ENCODE data around the gene TCN2.

Gene TCN2

GRCh38 chr22:30574095-30574981, 32.6 kb upstream of the TCN2 start, which contains the start of gene GAL3ST1:
GAL3ST1 (minus strand) TSS chr22:30574665; CDS start chr22:30557392, 17,273 bp downstream.
- TF ChIP-seq POLR2AphosphoS5 (IDR thresholded peaks at IDR 0.05; ENCODE audit: low read depth, low read length), result no peak
- no peak for TF ChIP-seq REST (IDR thresholded peaks at IDR 0.05; ENCODE audit: insufficient read depth in 1 of 2, low read depth in 2 of 2, low read length in 2 of 2)
- no peak for TF ChIP-seq FOXP2 (optimal IDR thresholded peaks at IDR 0.05; ENCODE audit: borderline replicate concordance, extremely low read depth, extremely low read length, insufficient read depth)
- TF ChIP-seq SIN3A (IDR thresholded peaks at IDR 0.05; ENCODE audit: borderline replicate concordance, insufficient read depth, low read length), result no peak
- TF ChIP-seq TAF1 (IDR thresholded peaks at IDR 0.05; ENCODE audit: borderline replicate concordance, insufficient read depth, low read length), result no peak

GRCh38 chr22:30574997-30575671, 31.8 kb upstream of the TCN2 start:
- no peak for TF ChIP-seq POLR2AphosphoS5 (IDR thresholded peaks at IDR 0.05; ENCODE audit: low read depth, low read length)
- no peak for TF ChIP-seq TAF1 (IDR thresholded peaks at IDR 0.05; ENCODE audit: borderline replicate concordance, insufficient read depth, low read length)
- no peak for TF ChIP-seq SIN3A (IDR thresholded peaks at IDR 0.05; ENCODE audit: borderline replicate concordance, insufficient read depth, low read length)
- TF ChIP-seq FOXP2 (optimal IDR thresholded peaks at IDR 0.05; ENCODE audit: borderline replicate concordance, extremely low read depth, extremely low read length, insufficient read depth), result no peak

- no peak for TF ChIP-seq SIN3A (IDR thresholded peaks at IDR 0.05; ENCODE audit: borderline replicate concordance, insufficient read depth, low read length)
- TF ChIP-seq TAF1 (IDR thresholded peaks at IDR 0.05; ENCODE audit: borderline replicate concordance, insufficient read depth, low read length), result no peak
- TF ChIP-seq POLR2AphosphoS5 (IDR thresholded peaks at IDR 0.05; ENCODE audit: low read depth, low read length), result no peak
- TF ChIP-seq FOXP2 (optimal IDR thresholded peaks at IDR 0.05; ENCODE audit: borderline replicate concordance, extremely low read depth, extremely low read length, insufficient read depth), result no peak
- TF ChIP-seq REST (IDR thresholded peaks at IDR 0.05; ENCODE audit: insufficient read depth in 1 of 2, low read depth in 2 of 2, low read length in 2 of 2), result no peak
These were observed 31.1 kb upstream of the TCN2 start for GRCh38 chr22:30575859-30576258.

GRCh38 chr22:30578481-30578880, 28.5 kb upstream of the TCN2 start:
- TF ChIP-seq FOXP2 (optimal IDR thresholded peaks at IDR 0.05; ENCODE audit: borderline replicate concordance, extremely low read depth, extremely low read length, insufficient read depth), result no peak
- TF ChIP-seq REST (IDR thresholded peaks at IDR 0.05; ENCODE audit: insufficient read depth in 1 of 2, low read depth in 2 of 2, low read length in 2 of 2), result no peak
- TF ChIP-seq TAF1 (IDR thresholded peaks at IDR 0.05; ENCODE audit: borderline replicate concordance, insufficient read depth, low read length), result no peak
- no peak for TF ChIP-seq SIN3A (IDR thresholded peaks at IDR 0.05; ENCODE audit: borderline replicate concordance, insufficient read depth, low read length)
- TF ChIP-seq POLR2AphosphoS5 (IDR thresholded peaks at IDR 0.05; ENCODE audit: low read depth, low read length), result no peak

GRCh38 chr22:30580896-30581295, 26.1 kb upstream of the TCN2 start:
- TF ChIP-seq REST (IDR thresholded peaks at IDR 0.05; ENCODE audit: insufficient read depth in 1 of 2, low read depth in 2 of 2, low read length in 2 of 2) (no peak), TAF1 (IDR thresholded peaks at IDR 0.05; ENCODE audit: borderline replicate concordance, insufficient read depth, low read length) (no peak), POLR2AphosphoS5 (IDR thresholded peaks at IDR 0.05; ENCODE audit: low read depth, low read length) (no peak), FOXP2 (optimal IDR thresholded peaks at IDR 0.05; ENCODE audit: borderline replicate concordance, extremely low read depth, extremely low read length, insufficient read depth) (no peak), SIN3A (IDR thresholded peaks at IDR 0.05; ENCODE audit: borderline replicate concordance, insufficient read depth, low read length) (no peak)
